Endothelial cell of umbilical vein (primary cell): Measurements from ENCODE around the gene PDCD11. TPM values are rescaled to one million over a fixed set of nuclear protein-coding genes. Genes with fewer than 3 reads are reported as not detected.

Experiments
- BruUV-seq: library from RNA; stranded (reverse); fragments of 400-500 nt; replicated peaks from 2 replicates; lab custom pipeline; 2021; lab: Mats Ljungman, UMichigan
- CTCF ChIA-PET: fragments of 300-600, 350-600 bp; sonication (Branson Sonifier 250); formaldehyde crosslinking; loops from one replicate; lab custom pipeline; 2021; ENCODE audit warnings: antibody characterized with exemption, inconsistent platforms; lab: Charles Lee
- POLR2A ChIA-PET: fragments of 300-600, 350-600 bp; sonication (Branson Sonifier 250); formaldehyde crosslinking; loops from one replicate; lab custom pipeline; 2021; ENCODE audit warnings: antibody characterized with exemption, inconsistent platforms; lab: Charles Lee
- DNase-seq: peaks from one replicate; pipeline ENCODE4 v3.0.0-alpha.2; 2011; ENCODE audit warnings: low read depth, low spot score
- FAIRE-seq: peaks from 2 replicates; lab custom pipeline; 2011; peaks lifted over from hg19 to GRCh38; lab: Jason Lieb, UNC
- H2AFZ ChIP-seq: 2 replicates; pipeline ENCODE4 v1.6.0; 2012; ENCODE audit warnings: low read depth, low read length, control low read depth, inconsistent platforms
- H3K27ac ChIP-seq: 2 replicates; pipeline ENCODE4 v1.5.1; 2011; ENCODE audit warnings: low read depth, mild to moderate bottlenecking, control low read depth, low read length, moderate library complexity; ENCODE audit not compliant: insufficient read depth
- H3K27me3 ChIP-seq, 2 experiments: 2 replicates each; pipeline versions ENCODE4 v1.6.0 to v1.6.1; 2011; ENCODE audit warnings: low read length in 2 of 2, mixed read lengths in 1 of 2; ENCODE audit not compliant: control insufficient read depth in 2 of 2, insufficient read depth in 2 of 2
- H3K36me3 ChIP-seq, 2 experiments: 2 replicates in 1 of 2; 3 replicates in 1 of 2; pipeline ENCODE4 v1.5.1; 2011; ENCODE audit warnings: low read length in 2 of 2, mild to moderate bottlenecking in 1 of 2, moderate library complexity in 1 of 2; ENCODE audit not compliant: control insufficient read depth in 2 of 2, insufficient read depth in 2 of 2; ENCODE audit errors: extremely low read depth in 1 of 2
- H3K4me1 ChIP-seq: 3 replicates; pipeline ENCODE4 v1.5.1; 2011; ENCODE audit warnings: mild to moderate bottlenecking, low read length; ENCODE audit not compliant: control insufficient read depth, insufficient read depth; ENCODE audit errors: extremely low read depth
- H3K4me2 ChIP-seq: 2 replicates; pipeline ENCODE4 v1.6.1; 2011; ENCODE audit warnings: low read length, control low read depth, mixed read lengths; ENCODE audit not compliant: insufficient read depth
- H3K4me3 ChIP-seq, 3 experiments: fragments of 200-600 bp in 1 of 3; sonication (generic), shearing (Covaris generic) in 1 of 3; replicated peaks in 1 of 3; 2 replicates each; pipeline ENCODE4 v1.5.1; 2011 to 2016; ENCODE audit warnings: control low read depth in 3 of 3, low read length in 3 of 3, mild to moderate bottlenecking in 2 of 3, inconsistent platforms in 1 of 3, low read depth in 1 of 3, moderate library complexity in 1 of 3; ENCODE audit not compliant: insufficient read depth in 1 of 3
- H3K79me2 ChIP-seq: 2 replicates; pipeline ENCODE4 v1.6.0; 2012; ENCODE audit warnings: low read length, inconsistent platforms; ENCODE audit not compliant: control insufficient read depth, insufficient read depth
- H3K9ac ChIP-seq: replicated peaks from 2 replicates; pipeline ENCODE3; 2011; ENCODE audit warnings: low read length, control low read depth; ENCODE audit not compliant: insufficient read depth; ENCODE audit errors: extremely low read depth
- H3K9me1 ChIP-seq: replicated peaks from 3 replicates; pipeline ENCODE4 v1.6.0; 2011; ENCODE audit warnings: mild to moderate bottlenecking, low read length; ENCODE audit not compliant: control insufficient read depth, insufficient read depth; ENCODE audit errors: extremely low read depth
- H3K9me3 ChIP-seq: replicated peaks from 2 replicates; pipeline ENCODE4 v1.5.1; 2012; ENCODE audit warnings: low read length, inconsistent platforms; ENCODE audit not compliant: control insufficient read depth, insufficient read depth
- H4K20me1 ChIP-seq: replicated peaks from 2 replicates; pipeline ENCODE3; 2011; ENCODE audit warnings: mild to moderate bottlenecking, low read length; ENCODE audit not compliant: control insufficient read depth, insufficient read depth; ENCODE audit errors: extremely low read depth
- EZH2 ChIP-seq: IDR thresholded peaks from 2 replicates; pipeline ENCODE4 v1.6.1; 2012; ENCODE audit warnings: borderline replicate concordance, low read depth, mild to moderate bottlenecking, moderate library complexity, low read length, inconsistent platforms; ENCODE audit not compliant: severe bottlenecking
- FOS ChIP-seq: IDR thresholded peaks from 2 replicates; pipeline ENCODE4 v1.6.1; 2011; ENCODE audit warnings: mild to moderate bottlenecking, low read length, moderate library complexity, borderline replicate concordance; ENCODE audit not compliant: insufficient read depth
- GATA2 ChIP-seq: IDR thresholded peaks from 2 replicates; pipeline ENCODE4 v1.7.0; 2011; ENCODE audit warnings: low read depth, mild to moderate bottlenecking, moderate library complexity, mixed read lengths, low read length; ENCODE audit not compliant: insufficient read length, insufficient read depth
- JUN ChIP-seq: IDR thresholded peaks from 2 replicates; pipeline ENCODE4 v1.6.1; 2011; ENCODE audit warnings: borderline replicate concordance, low read depth; ENCODE audit not compliant: insufficient read length, insufficient read depth
- MYC ChIP-seq: IDR thresholded peaks from one replicate; pipeline ENCODE4 v1.6.1; 2011; ENCODE audit warnings: mild to moderate bottlenecking, low read depth, low read length
- POLR2A ChIP-seq: IDR thresholded peaks from 2 replicates; pipeline ENCODE4 v1.6.1; 2012; ENCODE audit warnings: low read depth, mild to moderate bottlenecking, control low read depth, low read length
- POLR2AphosphoS5 ChIP-seq: IDR thresholded peaks from 2 replicates; pipeline ENCODE4 v1.6.1; 2012; ENCODE audit warnings: low read depth, mild to moderate bottlenecking, control low read depth, low read length, moderate library complexity; ENCODE audit not compliant: insufficient read depth
- dilution Hi-C: fragments of 300-500 bp; cut with MboI; formaldehyde crosslinking; loops from one replicate; pipeline ENCODE4 v1.15.0; 2019; ENCODE audit warnings: low sequenced_read_pairs; ENCODE audit not compliant: extremely low pct_ligation_motif_present
- intact Hi-C: fragments of 100-400 bp; cut with micrococcal nuclease; formaldehyde crosslinking; loops from one replicate; pipeline ENCODE4 v1.10.0; 2022
- polyA plus RNA-seq, 4 experiments: library from polyadenylated mRNA; depleted of rRNA in 3 of 4; stranded (reverse) in 3 of 4; unstranded in 1 of 4; fragments of >200 nt; gene quantifications; 2 replicates each; pipeline versions ENCODE4 v1.2.1 to v1.2.3, GENCODE V29; 2011 to 2012; ENCODE audit warnings: missing spikeins in 1 of 4
- total RNA-seq: library from RNA; stranded (reverse); gene quantifications from 2 replicates; pipeline ENCODE4 v1.2.3, GENCODE V29; 2021
- TF ChIP-seq, protein P1 (sequence below): IDR thresholded peaks from 2 replicates; pipeline ENCODE4 v1.6.1; 2011; ENCODE audit not compliant: insufficient read depth, insufficient read length
- TF ChIP-seq, protein P2 (sequence below), 2 donors: IDR thresholded peaks; 1 replicate in 1 of 2; 2 replicates in 1 of 2; pipeline ENCODE4 v1.5.1; 2011; ENCODE audit warnings: low read length in 2 of 2, mild to moderate bottlenecking in 2 of 2, moderate library complexity in 2 of 2, control low read depth in 1 of 2, inconsistent platforms in 1 of 2, low read depth in 1 of 2; ENCODE audit not compliant: insufficient read depth in 1 of 2; ENCODE audit errors: extremely low read depth in 1 of 2

PDCD11 gene
- total and polyA plus RNA-seq, 2 donors (not counting 3 experiments of a cell fraction or from before 2014, with no cell fraction given), result 12.6 to 52.7 TPM

- no peaks in the 10 kb centered on the region for H3K9me3 ChIP-seq
- BruUV-seq, result no TSS peak
- H3K36me3 ChIP-seq, result no peaks in the 10 kb centered on the region
- CTCF ChIA-PET, result no interaction called here
- no peak overlapping the region for H3K9ac ChIP-seq
- dilution Hi-C loops, result no loop called here
- H4K20me1 ChIP-seq, result no peaks in the 10 kb centered on the region
- H3K79me2 ChIP-seq, result no peaks in the 10 kb centered on the region
- no peaks in the 10 kb centered on the region for H3K4me1 ChIP-seq
- H3K4me3 ChIP-seq, result no peak overlapping the region
- no peak overlapping the region for H3K4me2 ChIP-seq
- TF ChIP-seq MYC (no peak), GATA2 (no peak), EZH2 (no peak), JUN (no peak), POLR2AphosphoS5 (no peak), POLR2A (no peak), FOS (no peak)
- TF ChIP-seq, protein P1, sequence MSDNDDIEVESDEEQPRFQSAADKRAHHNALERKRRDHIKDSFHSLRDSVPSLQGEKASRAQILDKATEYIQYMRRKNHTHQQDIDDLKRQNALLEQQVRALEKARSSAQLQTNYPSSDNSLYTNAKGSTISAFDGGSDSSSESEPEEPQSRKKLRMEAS, result no peak
- TF ChIP-seq, protein P2, sequence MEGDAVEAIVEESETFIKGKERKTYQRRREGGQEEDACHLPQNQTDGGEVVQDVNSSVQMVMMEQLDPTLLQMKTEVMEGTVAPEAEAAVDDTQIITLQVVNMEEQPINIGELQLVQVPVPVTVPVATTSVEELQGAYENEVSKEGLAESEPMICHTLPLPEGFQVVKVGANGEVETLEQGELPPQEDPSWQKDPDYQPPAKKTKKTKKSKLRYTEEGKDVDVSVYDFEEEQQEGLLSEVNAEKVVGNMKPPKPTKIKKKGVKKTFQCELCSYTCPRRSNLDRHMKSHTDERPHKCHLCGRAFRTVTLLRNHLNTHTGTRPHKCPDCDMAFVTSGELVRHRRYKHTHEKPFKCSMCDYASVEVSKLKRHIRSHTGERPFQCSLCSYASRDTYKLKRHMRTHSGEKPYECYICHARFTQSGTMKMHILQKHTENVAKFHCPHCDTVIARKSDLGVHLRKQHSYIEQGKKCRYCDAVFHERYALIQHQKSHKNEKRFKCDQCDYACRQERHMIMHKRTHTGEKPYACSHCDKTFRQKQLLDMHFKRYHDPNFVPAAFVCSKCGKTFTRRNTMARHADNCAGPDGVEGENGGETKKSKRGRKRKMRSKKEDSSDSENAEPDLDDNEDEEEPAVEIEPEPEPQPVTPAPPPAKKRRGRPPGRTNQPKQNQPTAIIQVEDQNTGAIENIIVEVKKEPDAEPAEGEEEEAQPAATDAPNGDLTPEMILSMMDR (IDR thresholded peaks at IDR 0.05; ENCODE audit: extremely low read depth in 1 of 2, insufficient read depth in 1 of 2, low read depth in 1 of 2, low read length in 2 of 2), result no peak
- no peaks in the 10 kb centered on the region for H3K9me1 ChIP-seq
- FAIRE-seq (no peak), DNase-seq (no peak)
- POLR2A ChIA-PET, result no interaction called here
- H3K27ac ChIP-seq, result no peak overlapping the region
- H3K27me3 ChIP-seq, result peaks cover 1 to 6% of the 10 kb centered on the region in 2 experiments
- no peak overlapping the region for H2AFZ ChIP-seq
- intact Hi-C loops, result no loop called here
Measured at GRCh38 chr10:103466734-103467133, 70.3 kb downstream of the PDCD11 start.
